ENCODE data around the gene C2CD4A. TPM values are rescaled to one million over a fixed set of nuclear protein-coding genes. Genes with fewer than 3 reads are reported as not detected.

The C2CD4A gene
- total and polyA plus RNA-seq, 5 donors: 0.02 TPM; not detected in 4

DNA sequence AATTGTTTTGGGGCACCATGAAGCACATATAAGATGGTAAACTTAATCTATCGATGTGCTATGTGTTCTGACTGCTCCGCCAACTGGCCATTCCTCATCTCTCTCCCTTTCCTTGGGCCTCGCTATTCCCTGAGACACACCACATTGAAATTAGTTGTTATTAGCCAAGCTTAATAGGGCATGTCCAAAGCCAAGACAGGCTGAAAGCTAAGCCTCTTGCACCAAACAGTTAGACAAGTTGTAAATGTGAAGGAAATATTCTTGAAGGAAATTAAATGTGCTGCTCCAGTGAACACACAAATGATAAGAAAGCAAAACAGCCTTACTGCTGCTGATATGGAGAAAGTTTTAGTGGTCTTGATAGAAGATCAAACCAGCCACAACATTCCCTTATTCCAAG, 39.3 kb downstream of the C2CD4A start:
- Histone ChIP-seq H3K4me3 (ENCODE audit: low read length) (no peak overlapping the region), H3K9me3 (ENCODE audit: control insufficient read depth, low read length) (peaks cover 3% of the 10 kb centered on the region), H3K27me3 (ENCODE audit: control insufficient read depth, insufficient read depth) (no peaks in the 10 kb centered on the region), H3K27ac (ENCODE audit: low read length) (no peak overlapping the region), H3K4me1 (ENCODE audit: control insufficient read depth, insufficient read depth, low read length) (peaks cover 3% of the 10 kb centered on the region)
- ATAC-seq (no peak), DNase-seq (no peak)
- intact Hi-C loops (cut with DNase I): no loop called here
- WGBS: 96% methylated on average over 3 of the region's 3 CpGs

DNA sequence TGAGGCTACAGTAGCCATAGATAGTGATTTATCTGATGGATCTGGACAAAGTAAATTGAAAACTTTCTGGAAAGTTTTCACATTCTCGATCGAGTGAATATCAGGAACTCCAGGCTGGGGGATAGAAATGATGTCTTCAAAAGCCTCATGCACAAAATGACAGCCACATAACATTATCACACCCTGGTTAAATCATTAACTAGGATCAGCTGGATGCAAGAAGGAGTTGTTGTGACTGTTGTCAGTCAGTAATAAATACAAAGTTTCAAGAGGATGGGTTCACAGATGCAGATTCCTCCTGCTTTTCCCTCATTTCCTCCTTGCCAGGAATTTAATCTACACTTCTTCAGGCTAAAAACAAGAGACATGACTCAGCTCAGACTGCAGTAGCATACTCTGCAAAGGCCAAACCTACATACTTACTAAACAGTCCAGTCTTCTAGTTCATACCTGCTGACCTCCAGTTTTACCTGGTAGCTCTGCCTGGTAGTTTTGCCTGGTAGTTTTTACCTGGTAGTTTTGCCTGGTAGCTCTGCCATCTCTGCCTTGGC, 40.9 kb downstream of the C2CD4A start:
- no peak for ATAC-seq
- H3K27me3 ChIP-seq (ENCODE audit: control insufficient read depth, insufficient read depth): no peaks in the 10 kb centered on the region
- H3K9me3 ChIP-seq (ENCODE audit: control insufficient read depth, low read length): peaks cover 3% of the 10 kb centered on the region
- no peak for DNase-seq
- no peak overlapping the region for H3K27ac ChIP-seq (ENCODE audit: low read length)
- WGBS: 76% methylated on average over 2 of the region's 2 CpGs
- peaks cover 3% of the 10 kb centered on the region for H3K4me1 ChIP-seq (ENCODE audit: control insufficient read depth, insufficient read depth, low read length)
- intact Hi-C loops (cut with DNase I): no loop called here
- no peak overlapping the region for H3K4me3 ChIP-seq (ENCODE audit: low read length)

DNA sequence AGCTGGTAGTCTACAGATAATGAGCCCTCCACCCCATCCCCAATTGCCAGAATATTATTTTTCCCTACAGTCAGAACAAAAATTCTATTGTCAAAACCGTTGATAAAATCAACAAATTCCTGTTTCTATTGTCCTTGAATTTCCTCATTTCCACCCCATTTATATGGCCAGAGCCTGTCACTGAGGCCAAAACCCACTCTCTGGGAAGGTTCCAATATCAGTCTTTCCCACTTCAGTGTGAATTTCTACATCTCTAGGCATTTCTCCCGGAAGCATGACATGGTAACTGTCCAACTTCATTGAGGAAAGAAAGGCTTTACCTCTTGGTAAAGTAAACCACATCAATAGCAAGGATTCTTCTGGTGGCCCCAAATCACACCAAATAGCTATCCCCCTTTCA, 41.6 kb downstream of the C2CD4A start:
- intact Hi-C loops (cut with DNase I): no loop called here
- Histone ChIP-seq H3K4me1 (ENCODE audit: control insufficient read depth, insufficient read depth, low read length) (peaks cover 3% of the 10 kb centered on the region), H3K4me3 (ENCODE audit: low read length) (no peak overlapping the region), H3K27ac (ENCODE audit: low read length) (no peak overlapping the region), H3K9me3 (ENCODE audit: control insufficient read depth, low read length) (peaks cover 3% of the 10 kb centered on the region), H3K27me3 (ENCODE audit: control insufficient read depth, insufficient read depth) (no peaks in the 10 kb centered on the region)
- DNase-seq (no peak), ATAC-seq (no peak)
- WGBS: 54% methylated on average over 2 of the region's 2 CpGs

DNA sequence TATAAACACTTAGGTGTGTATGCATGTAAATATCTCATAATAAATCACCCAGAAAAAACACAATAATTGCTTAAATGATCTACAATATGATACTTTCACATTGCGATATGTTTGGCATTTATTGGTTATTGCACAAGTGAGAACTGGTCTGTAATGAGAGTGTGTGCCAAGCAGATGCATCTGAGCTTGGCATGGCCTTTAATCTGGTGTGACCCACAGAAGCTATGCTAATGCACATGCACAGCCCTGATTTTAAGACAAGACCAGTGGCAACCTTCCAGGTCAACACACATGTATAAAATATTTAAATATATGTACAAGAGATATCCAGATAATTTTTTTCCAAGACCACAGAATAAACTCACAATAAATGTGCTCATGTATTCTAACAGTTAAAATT, 42.7 kb downstream of the C2CD4A start:
- peaks cover 3% of the 10 kb centered on the region for H3K9me3 ChIP-seq (ENCODE audit: control insufficient read depth, low read length)
- WGBS: 90% methylated on average over 1 of the region's 1 CpG
- H3K27ac ChIP-seq (ENCODE audit: low read length): no peak overlapping the region
- no peak overlapping the region for H3K4me3 ChIP-seq (ENCODE audit: low read length)
- DNase-seq (no peak), ATAC-seq (no peak)
- H3K4me1 ChIP-seq (ENCODE audit: control insufficient read depth, insufficient read depth, low read length): peaks cover 3% of the 10 kb centered on the region
- no peaks in the 10 kb centered on the region for H3K27me3 ChIP-seq (ENCODE audit: control insufficient read depth, insufficient read depth)
- intact Hi-C loops (cut with DNase I): no loop called here

DNA sequence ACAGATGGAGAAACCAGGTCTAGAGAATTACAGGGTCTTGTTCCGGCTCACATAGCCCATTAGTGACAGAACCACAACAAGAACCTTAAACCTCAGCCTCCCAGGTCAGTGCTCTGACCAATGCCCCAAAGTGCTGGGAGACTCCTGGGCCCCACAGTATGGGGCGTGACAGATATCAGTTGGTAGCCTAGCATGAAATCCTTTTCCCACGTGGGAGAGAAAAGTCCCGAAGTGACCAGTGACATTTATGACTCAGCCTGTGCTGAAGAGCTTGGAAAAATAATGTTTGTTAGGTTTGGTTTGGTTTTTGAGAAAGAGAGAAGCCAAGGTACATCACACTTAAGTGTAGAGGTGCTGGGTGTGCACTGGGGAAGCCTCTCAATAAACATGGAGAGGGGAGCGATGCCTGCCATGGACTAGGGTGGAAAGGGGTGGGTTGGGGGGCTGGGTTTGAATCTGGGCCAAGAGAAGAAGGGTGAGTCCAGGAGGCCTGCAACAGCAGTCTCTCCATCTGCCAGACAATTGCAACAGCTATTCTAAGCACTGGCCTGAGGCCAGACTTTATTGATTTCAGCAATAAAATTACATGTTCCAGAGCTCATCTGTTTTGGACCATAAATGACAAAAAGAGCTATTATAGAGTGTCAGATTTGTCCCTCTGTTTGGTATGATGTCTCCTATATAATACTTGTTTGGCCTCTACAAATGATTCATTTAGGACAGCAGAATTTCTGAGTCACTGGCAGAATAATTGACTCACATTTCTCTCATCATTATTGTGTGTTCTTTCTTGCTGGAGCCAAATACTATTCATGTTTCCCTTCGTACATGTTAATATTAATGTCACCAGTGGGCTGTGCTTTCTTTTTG, 43.4 kb downstream of the C2CD4A start:
- 47% methylated on average over 6 of the region's 6 CpGs for WGBS
- DNase-seq (peak in 2 of 3 donors; percentile 31 to 52), ATAC-seq (peak; percentile 54 to 61)
- peak overlapping the region; percentile 25 for H3K27ac ChIP-seq (ENCODE audit: low read length)
- peaks cover 3% of the 10 kb centered on the region for H3K4me1 ChIP-seq (ENCODE audit: control insufficient read depth, insufficient read depth, low read length)
- H3K9me3 ChIP-seq (ENCODE audit: control insufficient read depth, low read length): peaks cover 2% of the 10 kb centered on the region
- no peak overlapping the region for H3K4me3 ChIP-seq (ENCODE audit: low read length)
- no peaks in the 10 kb centered on the region for H3K27me3 ChIP-seq (ENCODE audit: control insufficient read depth, insufficient read depth)
- intact Hi-C loops (cut with DNase I): no loop called here

DNA sequence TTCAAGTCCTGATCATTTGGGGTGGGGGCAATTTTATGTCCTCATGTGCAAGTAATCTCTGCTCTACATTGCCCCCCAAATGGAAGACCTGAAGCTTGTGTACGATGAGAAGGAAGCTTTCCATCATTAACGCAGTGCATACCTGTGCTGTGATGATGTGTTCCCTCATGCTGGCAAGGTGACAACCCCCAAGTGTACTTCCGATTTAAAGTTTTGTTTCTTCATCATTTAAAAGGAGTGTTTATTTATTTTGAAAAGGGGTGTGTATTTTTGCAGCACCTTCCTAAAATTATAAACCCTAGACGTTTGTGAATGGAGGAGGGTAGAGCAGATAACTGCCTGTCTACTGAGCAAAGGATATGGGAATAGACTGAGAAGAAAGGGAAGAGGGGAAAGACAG, 45.3 kb downstream of the C2CD4A start:
- 82% methylated on average over 4 of the region's 4 CpGs for WGBS
- peaks cover 3% of the 10 kb centered on the region for H3K4me1 ChIP-seq (ENCODE audit: control insufficient read depth, insufficient read depth, low read length)
- ATAC-seq (no peak), DNase-seq (no peak)
- no peaks in the 10 kb centered on the region for H3K9me3 ChIP-seq (ENCODE audit: control insufficient read depth, low read length)
- H3K4me3 ChIP-seq (ENCODE audit: low read length): no peak overlapping the region
- intact Hi-C loops (cut with DNase I): no loop called here
- no peak overlapping the region for H3K27ac ChIP-seq (ENCODE audit: low read length)
- H3K27me3 ChIP-seq (ENCODE audit: control insufficient read depth, insufficient read depth): no peaks in the 10 kb centered on the region

DNA sequence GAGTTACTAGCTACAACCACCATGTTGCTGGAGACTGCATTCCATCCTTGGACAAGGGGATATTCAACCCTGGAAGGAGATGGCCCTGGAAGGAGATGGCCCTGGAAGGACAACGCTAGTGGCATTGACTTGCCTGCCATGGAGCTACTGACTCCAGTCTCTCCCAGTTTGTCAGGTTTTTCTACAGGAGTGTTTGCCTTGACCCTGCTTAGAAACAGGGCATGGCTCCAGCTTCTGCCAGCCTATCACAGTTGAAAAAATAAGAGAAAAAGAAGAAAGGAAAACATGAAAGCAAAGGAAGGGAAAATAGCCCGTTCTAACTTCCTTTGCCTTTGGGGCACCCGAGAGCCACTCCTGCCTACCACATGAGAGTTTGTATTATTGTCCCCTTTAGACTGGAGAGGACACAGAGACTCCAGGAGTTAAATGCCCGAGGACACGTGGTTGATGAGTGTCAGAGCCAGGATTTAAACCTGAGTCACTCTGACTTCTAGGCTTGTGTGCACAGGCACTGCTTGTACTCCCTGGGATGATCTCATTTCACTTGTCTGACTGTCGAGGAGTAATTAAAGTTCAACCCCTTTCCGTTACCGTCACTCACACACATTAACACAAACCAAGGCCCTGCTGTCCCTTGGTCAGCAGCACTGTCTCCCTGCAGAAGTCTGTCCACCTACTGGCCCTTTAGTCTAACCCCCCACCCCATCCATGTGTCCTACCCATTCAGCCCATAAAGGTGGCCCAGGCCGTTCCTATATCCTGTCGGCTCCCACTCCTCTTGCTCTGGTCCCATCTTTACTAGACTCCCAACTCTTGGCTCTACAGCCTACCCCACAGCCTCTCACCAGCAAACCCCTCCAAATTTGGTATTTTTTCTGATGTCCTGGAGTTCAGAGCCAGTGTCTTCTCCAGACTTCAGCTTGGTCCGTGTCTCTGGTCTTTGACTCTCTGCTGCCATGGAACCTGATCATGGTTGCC, 46.1 kb downstream of the C2CD4A start:
- H3K27ac ChIP-seq (ENCODE audit: low read length): no peak overlapping the region
- DNase-seq (no peak), ATAC-seq (peak in 1 of 2 donors; percentile 29)
- 82% methylated on average over 11 of the region's 11 CpGs for WGBS
- no peaks in the 10 kb centered on the region for H3K27me3 ChIP-seq (ENCODE audit: control insufficient read depth, insufficient read depth)
- H3K9me3 ChIP-seq (ENCODE audit: control insufficient read depth, low read length): no peaks in the 10 kb centered on the region
- H3K4me3 ChIP-seq (ENCODE audit: low read length): no peak overlapping the region
- peaks cover 2% of the 10 kb centered on the region for H3K4me1 ChIP-seq (ENCODE audit: control insufficient read depth, insufficient read depth, low read length)
- intact Hi-C loops (cut with DNase I): no loop called here

DNA sequence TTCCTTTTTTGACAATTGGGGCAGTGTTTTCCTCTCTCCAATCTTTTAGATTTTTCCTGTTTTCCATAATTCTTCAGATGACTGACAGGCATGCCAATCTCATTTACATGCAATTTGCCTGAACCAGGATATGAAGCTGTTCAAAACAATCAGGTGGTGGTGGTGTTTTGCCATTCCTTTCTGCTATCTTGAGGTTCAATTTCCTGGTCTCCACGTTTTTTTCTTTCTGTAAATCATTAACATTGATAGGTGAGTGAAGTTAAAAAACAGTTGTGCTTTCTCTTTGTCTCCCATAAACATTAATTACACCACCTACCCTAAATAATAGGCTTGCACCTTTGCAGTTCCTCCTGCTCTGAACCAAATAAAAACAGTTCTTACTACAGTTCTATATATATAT, 49.1 kb downstream of the C2CD4A start:
- WGBS: 35% methylated on average over 1 of the region's 1 CpG
- Histone ChIP-seq H3K27me3 (ENCODE audit: control insufficient read depth, insufficient read depth) (no peaks in the 10 kb centered on the region), H3K4me1 (ENCODE audit: control insufficient read depth, insufficient read depth, low read length) (no peaks in the 10 kb centered on the region), H3K9me3 (ENCODE audit: control insufficient read depth, low read length) (no peaks in the 10 kb centered on the region), H3K27ac (ENCODE audit: low read length) (no peak overlapping the region), H3K4me3 (ENCODE audit: low read length) (no peak overlapping the region)
- intact Hi-C loops (cut with DNase I): no loop called here
- DNase-seq (no peak), ATAC-seq (no peak)

DNA sequence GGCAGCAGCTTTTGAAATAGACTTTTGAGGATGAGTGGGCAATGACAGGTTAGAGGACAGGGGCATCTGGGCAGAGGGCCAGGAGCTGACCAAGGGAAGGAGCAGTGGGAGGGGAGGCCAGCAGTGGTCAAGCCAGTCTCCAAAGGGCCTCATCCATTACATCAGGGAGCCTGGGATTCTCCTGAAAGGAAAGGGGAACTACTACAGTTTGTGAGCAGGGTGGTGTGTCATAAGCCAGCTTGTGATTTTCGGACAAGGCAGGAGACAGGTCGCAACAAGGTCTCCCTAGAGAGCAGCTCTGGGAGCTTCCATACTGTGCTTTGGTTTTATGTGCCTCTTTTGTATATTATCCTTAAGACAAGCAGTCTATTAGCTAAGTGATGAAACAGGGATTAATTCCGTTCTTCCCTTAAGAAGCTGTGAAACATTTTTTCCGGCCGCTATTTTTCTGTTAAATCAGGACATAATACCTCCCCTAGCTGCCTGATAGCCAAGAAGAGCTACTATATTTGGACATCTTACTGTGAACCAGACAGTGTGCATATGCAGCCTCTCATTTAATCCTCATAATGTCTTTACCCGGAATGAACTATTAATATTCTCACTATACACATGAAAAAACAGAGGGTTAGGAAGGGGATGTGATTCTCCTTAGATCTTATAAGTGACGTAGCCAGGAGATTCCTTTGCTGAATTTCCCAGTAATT, 51.9 kb downstream of the C2CD4A start:
- Histone ChIP-seq H3K27ac (ENCODE audit: low read length) (peak overlapping the region; percentile 11), H3K27me3 (ENCODE audit: control insufficient read depth, insufficient read depth) (no peaks in the 10 kb centered on the region), H3K9me3 (ENCODE audit: control insufficient read depth, low read length) (no peaks in the 10 kb centered on the region), H3K4me3 (ENCODE audit: low read length) (no peak overlapping the region), H3K4me1 (ENCODE audit: control insufficient read depth, insufficient read depth, low read length) (no peaks in the 10 kb centered on the region)
- intact Hi-C loops (cut with DNase I): no loop called here
- peak in 1 of 2 donors; percentile 21 for ATAC-seq
- no peak for DNase-seq
- 72% methylated on average over 7 of the region's 7 CpGs for WGBS

DNA sequence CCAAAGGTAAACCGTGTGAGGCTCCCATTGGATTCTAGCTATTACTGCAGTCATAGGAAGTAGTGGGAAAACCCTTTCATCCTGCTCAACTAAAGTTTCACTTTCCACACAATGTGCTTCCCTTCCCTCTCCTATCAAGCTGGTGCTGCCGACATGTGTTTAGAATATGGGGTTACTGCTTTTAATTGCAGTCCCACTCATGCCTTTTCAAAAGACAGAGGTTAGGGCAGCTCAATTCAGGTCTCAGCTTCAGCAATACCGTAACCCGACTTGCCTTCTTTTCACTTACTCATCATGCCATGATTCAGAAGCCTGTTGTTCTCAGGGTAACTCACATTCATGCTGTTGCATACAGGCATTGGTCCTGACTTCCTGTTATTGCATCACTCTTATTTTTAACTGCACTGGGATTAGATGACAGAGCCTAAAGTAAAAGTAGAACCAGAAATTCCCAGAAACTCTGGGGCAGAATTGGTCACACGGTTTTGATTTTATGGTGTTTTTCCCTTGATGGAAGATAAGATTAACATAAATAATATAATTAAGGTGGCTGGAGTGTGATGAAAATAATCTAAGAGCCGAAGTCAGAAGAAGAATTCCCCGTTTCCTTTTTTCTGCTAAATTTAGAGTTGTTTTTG, 52.6 kb downstream of the C2CD4A start:
- Histone ChIP-seq H3K27me3 (ENCODE audit: control insufficient read depth, insufficient read depth) (no peaks in the 10 kb centered on the region), H3K27ac (ENCODE audit: low read length) (peak overlapping the region; percentile 11), H3K4me3 (ENCODE audit: low read length) (no peak overlapping the region), H3K9me3 (ENCODE audit: control insufficient read depth, low read length) (no peaks in the 10 kb centered on the region), H3K4me1 (ENCODE audit: control insufficient read depth, insufficient read depth, low read length) (no peaks in the 10 kb centered on the region)
- intact Hi-C loops (cut with DNase I): no loop called here
- ATAC-seq (peak; percentile 84 to 87), DNase-seq (no peak)
- WGBS: 52% methylated on average over 7 of the region's 7 CpGs
